SJSA1 (cell line): ENCODE data around the gene PNMT. TPM values are rescaled to one million over a fixed set of nuclear protein-coding genes. Genes with fewer than 3 reads are reported as not detected.
A peak's percentile ranks its signal among the peaks of the same experiment; 100 is the strongest.

ENCODE experiments used
- DNase-seq, 2 experiments: peaks; one replicate each; pipeline ENCODE4 v3.0.0-alpha.2; 2015 to 2020; ENCODE audit warnings: low spot score in 2 of 2, low read depth in 1 of 2
- H3K27ac ChIP-seq: fragments of 250-450 bp; sonication (Bioruptor Pico); 2 replicates; pipeline ENCODE4 v1.5.1; 2020; ENCODE audit warnings: mild to moderate bottlenecking, moderate library complexity
- H3K27me3 ChIP-seq: fragments of 250-450 bp; sonication (Bioruptor Pico); replicated peaks from 2 replicates; pipeline ENCODE4 v1.5.1; 2020; ENCODE audit warnings: mild to moderate bottlenecking, moderate library complexity
- H3K36me3 ChIP-seq: fragments of 250-450 bp; sonication (Bioruptor Pico); 2 replicates; pipeline ENCODE4 v1.5.1; 2020; ENCODE audit warnings: mild to moderate bottlenecking
- H3K4me1 ChIP-seq: fragments of 250-450 bp; sonication (Bioruptor Pico); replicated peaks from 2 replicates; pipeline ENCODE4 v1.6.1; 2021; ENCODE audit warnings: mild to moderate bottlenecking
- H3K4me3 ChIP-seq: fragments of 250-450 bp; sonication (Bioruptor Pico); 2 replicates; pipeline ENCODE4 v1.5.1; 2020; ENCODE audit warnings: mild to moderate bottlenecking
- H3K9me3 ChIP-seq: fragments of 250-450 bp; sonication (Bioruptor Pico); replicated peaks from 2 replicates; pipeline ENCODE4 v1.5.1; 2020; ENCODE audit warnings: mild to moderate bottlenecking
- total RNA-seq: library from RNA; depleted of rRNA; stranded (reverse); fragments of >200 nt; shearing (Covaris generic); gene quantifications from 2 replicates; pipeline ENCODE4 v1.2.3, GENCODE V29; 2014

The PNMT gene
- total RNA-seq, 1 experiment from 2014 or later = not detected

DNA sequence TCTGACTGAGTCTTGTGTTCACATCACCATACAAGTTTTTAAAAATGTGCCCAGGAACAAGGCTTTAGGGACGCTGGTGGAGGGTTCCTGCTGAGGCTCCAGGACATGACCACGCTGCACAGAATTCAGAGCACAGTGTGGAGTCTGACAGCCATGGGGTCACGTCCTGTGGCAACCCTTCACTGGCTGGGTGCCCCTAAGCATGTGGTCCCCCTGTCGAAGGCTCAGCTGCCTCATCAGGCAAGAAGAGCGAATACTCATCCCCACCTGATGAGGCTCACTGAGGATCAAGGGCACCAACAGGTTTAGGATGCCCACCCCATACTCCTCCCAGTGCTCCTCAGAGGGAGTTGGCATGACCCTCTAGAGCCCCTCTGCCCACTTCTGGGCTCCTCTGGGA, 5.9 kb downstream of the PNMT start:
- H3K4me3 ChIP-seq = no peak overlapping the region
- 0 out of 2 replicates have a peak, but pooled peaks cover 3% of the 10 kb centered on the region for H3K36me3 ChIP-seq
- H3K4me1 ChIP-seq = no peaks in the 10 kb centered on the region
- H3K9me3 ChIP-seq = no peaks in the 10 kb centered on the region
- DNase-seq = no peak
- H3K27me3 ChIP-seq = peaks cover 16% of the 10 kb centered on the region; the same call in 1 of the 2 replicates
- H3K27ac ChIP-seq = no peak overlapping the region

DNA sequence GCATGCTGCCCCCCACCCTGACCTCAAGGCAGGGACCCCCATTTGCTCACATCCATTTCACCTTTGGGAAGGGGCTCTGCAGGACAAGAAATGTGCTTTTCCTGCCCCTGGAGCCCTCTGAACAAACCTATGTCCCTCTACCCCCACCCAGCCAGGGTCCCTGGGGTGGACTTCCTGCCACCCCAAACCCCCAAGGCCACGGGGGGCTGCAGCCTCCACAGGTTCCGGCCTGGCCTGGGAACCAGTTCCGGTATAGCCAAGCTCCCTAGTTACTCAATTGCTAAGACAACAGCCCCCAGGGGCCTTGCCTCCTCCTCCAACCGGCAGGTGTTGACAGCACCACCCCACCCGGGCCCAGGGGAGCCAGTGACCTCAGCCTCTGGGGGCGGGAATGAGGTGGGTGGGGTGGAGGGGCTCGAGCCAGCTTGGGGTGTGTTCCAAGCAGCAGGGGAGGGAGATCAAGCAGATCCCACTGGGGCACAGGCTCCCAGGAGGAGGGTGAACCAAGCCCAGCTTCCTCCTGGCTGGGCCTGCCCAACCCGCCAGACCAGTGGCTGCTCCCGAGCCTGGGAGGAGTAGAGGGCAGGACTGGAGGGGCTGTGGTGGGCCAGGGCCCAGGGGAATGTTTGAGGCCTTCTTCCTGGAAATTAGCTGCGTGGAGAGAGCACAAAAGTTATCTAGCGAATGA, 6.6 kb downstream of the PNMT start:
- Histone ChIP-seq H3K27ac (no peak overlapping the region), H3K36me3 (0 out of 2 replicates have a peak, but pooled peaks cover 3% of the 10 kb centered on the region), H3K9me3 (no peaks in the 10 kb centered on the region), H3K4me1 (no peaks in the 10 kb centered on the region), H3K4me3 (no peak overlapping the region), H3K27me3 (peaks cover 13% of the 10 kb centered on the region; the same call in 1 of the 2 replicates)
- no peak for DNase-seq

DNA sequence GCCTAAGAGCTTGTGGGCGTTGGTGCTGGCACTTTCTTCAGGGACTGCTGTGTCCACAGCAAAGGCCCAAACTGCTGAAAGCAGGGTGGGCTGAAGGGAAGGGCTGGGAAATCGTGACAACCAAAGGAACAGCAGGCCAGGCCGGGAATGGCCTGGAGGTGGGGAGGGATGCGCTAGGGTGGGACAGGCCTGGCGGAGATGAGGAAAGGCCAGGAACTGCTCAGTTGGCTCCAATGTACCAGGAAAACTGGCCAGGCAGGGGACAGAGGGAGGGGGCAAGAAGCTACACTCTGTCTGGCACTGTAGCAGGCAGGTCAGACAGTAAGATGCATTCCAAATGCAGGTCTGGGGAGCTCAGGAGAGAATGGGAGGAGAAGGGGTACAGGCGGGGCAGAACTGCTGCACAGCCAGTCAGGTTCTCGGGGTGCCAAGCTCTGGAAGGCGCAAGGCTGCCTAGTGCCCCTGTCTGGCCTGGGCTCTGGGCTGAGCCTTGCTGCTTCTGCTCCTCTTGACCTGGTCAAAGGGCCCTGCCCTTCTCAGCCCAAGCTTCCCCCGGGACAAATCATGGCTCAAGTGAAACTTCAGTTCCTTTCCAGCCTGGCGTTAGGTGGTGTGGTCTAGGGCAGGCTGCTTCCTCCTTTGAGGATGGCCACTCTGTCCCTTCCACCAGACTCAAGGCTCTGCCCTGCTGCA, 7.3 kb downstream of the PNMT start:
- H3K27me3 ChIP-seq = peaks cover 12% of the 10 kb centered on the region; the same call in 1 of the 2 replicates
- H3K4me1 ChIP-seq = no peaks in the 10 kb centered on the region
- no peak for DNase-seq
- 0 out of 2 replicates have a peak, but pooled peaks cover 3% of the 10 kb centered on the region for H3K36me3 ChIP-seq
- no peaks in the 10 kb centered on the region for H3K9me3 ChIP-seq
- no peak overlapping the region for H3K27ac ChIP-seq
- no peak overlapping the region for H3K4me3 ChIP-seq

DNA sequence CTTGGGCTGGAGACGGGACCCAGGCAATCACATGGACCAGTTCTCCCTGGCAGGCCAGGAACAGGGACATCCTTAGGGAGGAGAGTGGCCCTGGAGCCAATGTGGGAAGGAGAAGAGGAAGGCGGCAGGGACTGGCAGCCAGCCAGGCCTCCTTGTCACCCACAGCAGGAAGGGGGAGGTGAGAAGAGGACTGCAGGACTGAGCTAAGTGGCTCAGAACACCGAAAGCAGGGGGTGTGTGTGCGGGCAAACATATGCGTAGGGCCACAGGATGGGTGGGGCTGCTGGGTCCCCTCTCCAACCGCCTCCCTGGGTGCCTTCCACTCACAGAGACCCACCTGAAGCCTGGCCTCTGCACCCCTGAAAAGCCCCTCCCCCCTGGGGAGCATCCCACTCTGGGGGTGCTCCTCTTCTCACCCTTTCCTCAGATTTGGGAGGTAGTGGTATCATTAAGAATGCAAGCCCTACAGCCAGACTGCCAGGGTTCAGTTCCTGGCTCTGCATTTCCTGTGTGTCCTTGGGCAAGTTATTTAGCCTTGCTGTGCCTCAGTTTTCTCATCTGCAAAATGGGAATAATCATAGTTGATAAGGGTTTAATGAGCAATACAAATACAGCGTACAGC, 8.1 kb downstream of the PNMT start:
- Histone ChIP-seq H3K27me3 (peaks cover 6% of the 10 kb centered on the region; the same call in 1 of the 2 replicates), H3K4me1 (no peaks in the 10 kb centered on the region), H3K9me3 (no peaks in the 10 kb centered on the region), H3K4me3 (no peak overlapping the region), H3K36me3 (0 out of 2 replicates have a peak, but pooled peaks cover 3% of the 10 kb centered on the region), H3K27ac (no peak overlapping the region)
- no peak for DNase-seq

DNA sequence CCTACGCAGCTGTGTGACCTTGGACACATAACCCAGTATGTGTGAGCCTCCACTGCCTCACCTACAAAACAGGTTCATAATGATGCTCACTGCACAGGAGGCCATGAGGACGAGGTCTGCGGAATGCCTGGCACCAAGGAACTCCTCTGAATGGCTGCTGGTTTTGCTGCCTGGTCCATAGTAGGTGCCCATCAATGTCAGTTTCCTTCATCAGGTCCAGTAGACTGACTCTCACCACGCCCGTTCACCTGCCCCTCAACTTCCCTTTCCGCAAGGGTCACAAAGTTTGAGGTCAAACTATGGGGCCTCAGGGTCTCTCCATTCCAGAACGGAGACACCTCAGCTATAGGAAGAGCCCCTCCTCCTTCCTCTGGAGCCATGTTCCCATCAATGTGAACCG, 8.8 kb downstream of the PNMT start:
- Histone ChIP-seq H3K4me1 (no peaks in the 10 kb centered on the region), H3K27ac (no peak overlapping the region), H3K27me3 (no peaks in the 10 kb centered on the region), H3K9me3 (no peaks in the 10 kb centered on the region), H3K36me3 (0 out of 2 replicates have a peak, but pooled peaks cover 3% of the 10 kb centered on the region), H3K4me3 (no peak overlapping the region)
- no peak for DNase-seq

DNA sequence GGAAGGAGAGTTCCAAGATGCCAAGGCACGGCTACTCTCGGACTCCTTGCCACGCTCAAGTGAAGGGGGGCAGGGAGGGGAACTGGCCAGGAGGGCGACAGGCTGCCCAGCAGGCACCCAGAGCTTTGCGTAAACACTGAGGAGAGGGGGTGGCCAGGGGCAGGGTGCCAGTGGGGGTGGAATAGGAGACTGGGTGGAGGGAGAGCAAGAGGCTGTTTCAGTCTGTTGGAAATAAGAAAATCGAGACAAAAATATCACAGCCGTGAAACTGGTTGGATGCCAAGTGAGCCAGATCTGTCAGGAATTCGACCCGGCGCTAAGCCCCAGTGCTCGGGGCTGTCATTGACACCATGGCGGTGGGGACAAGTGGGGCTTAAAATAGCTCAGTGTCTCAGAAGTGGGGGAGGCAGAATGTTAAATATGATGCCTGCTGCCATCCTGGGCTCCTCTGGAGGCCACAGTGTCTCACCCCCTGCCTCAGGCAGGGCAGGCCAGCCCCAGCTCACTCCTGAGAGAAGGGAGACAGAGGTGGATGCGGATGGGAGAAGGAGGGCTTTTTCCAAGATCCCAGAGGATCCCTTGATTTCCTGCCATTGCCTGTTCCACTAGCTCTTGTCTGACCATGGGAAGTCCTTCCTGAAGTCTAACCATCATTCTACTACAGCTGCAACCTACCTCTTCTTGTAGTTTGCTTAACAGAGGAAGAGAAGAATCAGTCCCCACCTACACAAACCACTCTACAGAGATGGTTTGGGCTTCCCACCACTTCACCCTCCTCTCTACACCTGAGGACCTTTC, 9.5 kb downstream of the PNMT start:
- no peaks in the 10 kb centered on the region for H3K4me1 ChIP-seq
- no peak overlapping the region for H3K27ac ChIP-seq
- 0 out of 2 replicates have a peak, but pooled peaks cover 3% of the 10 kb centered on the region for H3K36me3 ChIP-seq
- no peak for DNase-seq
- H3K4me3 ChIP-seq = no peak overlapping the region
- H3K9me3 ChIP-seq = no peaks in the 10 kb centered on the region
- H3K27me3 ChIP-seq = no peaks in the 10 kb centered on the region

DNA sequence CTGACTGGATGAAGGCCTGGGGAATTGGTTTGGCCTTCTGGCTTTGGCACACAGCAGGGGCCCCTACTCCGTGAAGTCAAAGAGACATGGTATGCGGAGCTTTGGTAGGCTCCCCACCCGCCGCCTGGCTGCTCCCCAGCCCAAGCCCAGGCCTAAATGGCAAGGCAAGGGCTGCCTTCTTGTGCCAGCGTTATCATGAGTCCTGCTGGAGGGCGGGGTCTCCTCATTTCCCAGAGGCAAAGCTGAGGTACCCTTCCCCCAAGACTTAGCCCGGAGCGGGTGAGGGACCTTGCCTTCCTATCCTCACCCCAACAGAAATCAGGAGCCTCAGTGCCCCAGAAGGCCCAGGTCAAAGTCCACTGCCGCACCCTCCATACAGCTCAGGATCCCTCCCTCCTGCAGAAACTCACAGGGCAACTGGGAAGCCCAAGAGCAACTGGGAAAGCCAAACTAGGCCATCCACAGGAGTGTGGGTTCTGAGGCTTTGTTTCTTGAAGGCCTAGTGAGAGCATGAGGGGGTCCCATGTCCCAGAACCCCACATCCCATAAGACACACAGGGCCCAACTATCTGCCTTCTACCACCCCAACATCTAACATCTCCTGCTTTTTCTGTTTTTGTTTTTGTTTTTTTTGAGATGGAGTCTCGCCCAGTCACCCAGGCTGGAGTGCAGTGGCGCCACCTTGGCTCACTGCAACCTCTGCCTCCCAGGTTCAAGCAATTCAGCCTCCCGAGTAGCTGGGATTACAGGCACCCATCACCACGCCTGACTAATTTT, 10.3 kb downstream of the PNMT start:
- 0 out of 2 replicates have a peak, but pooled peaks cover 3% of the 10 kb centered on the region for H3K36me3 ChIP-seq
- no peaks in the 10 kb centered on the region for H3K4me1 ChIP-seq
- no peak for DNase-seq
- no peaks in the 10 kb centered on the region for H3K27me3 ChIP-seq
- no peak overlapping the region for H3K4me3 ChIP-seq
- no peak overlapping the region for H3K27ac ChIP-seq
- no peaks in the 10 kb centered on the region for H3K9me3 ChIP-seq

DNA sequence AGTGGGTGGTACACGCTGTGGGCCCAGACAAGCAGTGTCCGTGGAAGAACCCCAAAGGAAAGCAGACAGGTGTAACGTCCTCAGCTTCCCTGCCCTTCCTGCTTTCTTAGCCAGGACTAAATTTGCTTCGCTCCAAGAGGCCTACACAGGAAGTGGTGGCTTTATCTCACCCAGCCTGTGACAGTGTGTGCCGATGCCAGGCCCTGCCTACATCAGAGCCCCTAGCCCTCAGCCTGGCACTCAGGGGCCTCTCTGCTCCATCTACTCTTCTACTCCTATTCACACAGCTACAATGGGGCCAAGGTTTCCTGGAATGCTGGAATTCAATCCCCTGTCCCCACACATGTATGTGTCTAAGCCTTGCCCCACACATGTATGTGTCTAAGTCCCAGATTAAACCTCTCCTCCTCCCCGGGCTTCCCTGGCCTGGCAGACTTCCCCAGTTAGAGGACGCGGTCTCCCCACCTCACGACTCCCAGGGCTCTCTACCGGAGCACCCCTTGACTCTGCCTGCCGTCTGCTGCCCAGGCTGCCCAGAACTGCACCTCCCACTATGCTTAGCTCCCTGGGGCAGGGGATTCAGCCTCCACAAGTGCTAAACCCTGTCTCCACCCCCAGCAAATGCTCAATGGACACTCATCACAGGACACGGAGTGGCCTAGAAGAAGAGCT, 11.4 kb downstream of the PNMT start:
- Histone ChIP-seq H3K9me3 (no peaks in the 10 kb centered on the region), H3K36me3 (0 out of 2 replicates have a peak, but pooled peaks cover 3% of the 10 kb centered on the region), H3K27me3 (no peaks in the 10 kb centered on the region), H3K4me1 (no peaks in the 10 kb centered on the region), H3K27ac (no peak overlapping the region), H3K4me3 (no peak overlapping the region)
- no peak for DNase-seq

DNA sequence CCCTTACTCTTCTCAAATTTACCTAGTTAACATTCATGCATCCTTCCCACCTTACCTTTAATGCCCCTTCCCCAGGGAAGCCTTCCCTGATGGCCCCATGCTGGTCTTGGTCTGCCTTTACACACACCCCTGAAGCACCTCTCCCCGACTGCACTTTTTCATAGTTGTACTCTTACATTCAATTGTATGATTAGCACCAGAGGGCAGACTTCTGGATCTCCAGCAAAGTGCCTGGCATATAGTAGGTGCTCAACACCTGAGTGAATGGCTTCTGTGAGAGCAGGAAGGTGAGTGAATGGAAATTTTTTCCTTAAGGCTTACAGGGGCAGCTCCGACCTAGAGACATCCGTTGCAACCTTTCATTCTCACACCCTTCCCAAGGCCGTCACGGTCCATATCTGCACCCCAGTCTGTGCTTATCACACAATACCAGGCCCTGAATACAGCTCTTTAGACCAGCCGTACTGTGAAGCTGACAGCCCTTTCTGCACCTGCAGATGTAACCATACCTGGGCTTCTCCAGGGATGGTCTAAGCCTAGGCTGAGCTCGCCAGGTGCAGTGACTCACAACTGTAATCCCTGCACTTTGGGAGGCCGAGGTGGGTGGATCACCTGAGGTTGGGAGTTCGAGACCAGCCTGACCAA, 15.2 kb downstream of the PNMT start:
- Histone ChIP-seq H3K27me3 (no peaks in the 10 kb centered on the region), H3K4me1 (peaks cover 3% of the 10 kb centered on the region; the same call in 1 of the 2 replicates), H3K9me3 (no peaks in the 10 kb centered on the region), H3K36me3 (no peaks in the 10 kb centered on the region), H3K27ac (no peak overlapping the region), H3K4me3 (no peak overlapping the region)
- DNase-seq = no peak

DNA sequence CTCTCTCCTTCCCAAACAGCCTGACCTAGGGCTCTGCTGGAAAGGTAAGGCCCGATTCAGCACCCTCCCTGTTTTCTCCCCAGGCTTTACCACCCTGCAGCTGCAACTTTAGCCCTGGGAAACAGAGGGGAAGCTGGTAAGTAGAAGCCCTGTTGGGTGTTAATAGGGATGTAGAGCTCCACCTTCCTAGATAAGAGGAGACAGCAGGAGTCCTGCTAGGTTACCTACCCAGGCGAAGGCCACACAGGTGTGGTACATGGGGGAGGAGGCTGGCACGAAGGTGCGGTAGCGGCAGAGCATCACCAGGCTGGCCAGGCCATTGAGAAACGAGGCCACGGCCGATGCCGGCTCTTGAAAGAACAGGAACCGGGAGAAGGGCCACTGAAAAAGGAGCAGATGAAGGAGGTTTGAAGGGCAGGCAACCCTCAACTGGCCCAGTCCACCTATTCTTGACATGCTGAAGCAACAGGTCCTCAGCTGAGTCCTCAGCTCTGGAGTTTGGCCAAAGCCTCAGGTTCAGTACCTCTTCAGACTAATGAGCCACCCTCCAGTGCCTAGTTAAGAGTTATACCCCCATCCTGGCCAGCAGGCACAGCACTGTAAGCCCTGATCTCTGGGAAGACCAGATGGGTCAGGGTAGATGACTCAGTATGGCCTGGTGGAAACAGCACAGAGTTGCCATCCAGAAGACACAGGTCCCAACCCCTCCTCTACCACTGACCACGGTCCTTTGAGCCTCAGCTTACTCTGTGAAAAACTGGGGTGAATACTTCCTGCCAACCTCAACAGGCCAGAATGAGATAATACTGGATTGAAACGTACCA, 16.3 kb downstream of the PNMT start:
- peaks cover 9% of the 10 kb centered on the region; the same call in 1 of the 2 replicates for H3K4me1 ChIP-seq
- H3K4me3 ChIP-seq = no peak overlapping the region
- H3K9me3 ChIP-seq = no peaks in the 10 kb centered on the region
- no peaks in the 10 kb centered on the region for H3K36me3 ChIP-seq
- no peak for DNase-seq
- H3K27ac ChIP-seq = no peak overlapping the region
- H3K27me3 ChIP-seq = no peaks in the 10 kb centered on the region

DNA sequence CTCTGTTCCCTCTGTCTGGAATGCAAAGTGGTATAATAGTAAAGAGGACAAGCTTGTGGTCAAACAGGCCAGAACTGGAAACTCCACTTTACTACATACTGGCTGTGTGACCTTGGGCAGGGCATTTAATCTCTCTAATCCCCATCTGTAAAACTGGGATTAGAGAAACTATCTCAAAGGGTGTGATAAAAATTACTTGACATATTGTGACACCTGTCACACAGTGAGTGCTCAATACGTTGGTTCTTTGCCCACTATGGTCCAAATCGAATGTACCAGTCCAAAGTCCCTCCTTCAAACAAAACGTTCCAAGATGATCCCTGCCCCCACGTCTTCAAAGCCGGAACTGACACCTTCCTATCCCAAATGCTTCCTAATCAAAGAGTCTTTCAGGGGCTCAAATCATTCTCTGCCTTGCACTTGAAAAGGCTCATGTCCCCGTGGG, 18.9 kb downstream of the PNMT start:
- Histone ChIP-seq H3K4me1 (peaks cover 9% of the 10 kb centered on the region; the same call in 1 of the 2 replicates), H3K9me3 (no peaks in the 10 kb centered on the region), H3K27me3 (no peaks in the 10 kb centered on the region), H3K4me3 (peak overlapping the region; percentile 46), H3K27ac (no peak overlapping the region), H3K36me3 (no peaks in the 10 kb centered on the region)
- no peak for DNase-seq
